Right lung (tissue), 5 donors: Measurements from ENCODE around the gene RSRC1. TPM values are rescaled to one million over a fixed set of nuclear protein-coding genes. Genes with fewer than 3 reads are reported as not detected.

Experiments used
- DNase-seq, 2 donors: peaks; one replicate each; pipeline ENCODE4 v3.0.0-alpha.2; 2013
- polyA plus RNA-seq, 5 donors: library from polyadenylated mRNA; unstranded; fragments of 120-200 nt; gene quantifications; one replicate each; pipeline versions ENCODE4 v1.2.1 to v1.2.3, GENCODE V29; 2013; ENCODE audit warnings: inconsistent platforms in 1 of 5, low replicate concordance in 1 of 5; ENCODE audit not compliant: insufficient read length in 5 of 5, insufficient read depth in 1 of 5

Gene RSRC1
- polyA plus RNA-seq, 5 donors = 21.7 to 31.7 (median 28.6) TPM

DNA sequence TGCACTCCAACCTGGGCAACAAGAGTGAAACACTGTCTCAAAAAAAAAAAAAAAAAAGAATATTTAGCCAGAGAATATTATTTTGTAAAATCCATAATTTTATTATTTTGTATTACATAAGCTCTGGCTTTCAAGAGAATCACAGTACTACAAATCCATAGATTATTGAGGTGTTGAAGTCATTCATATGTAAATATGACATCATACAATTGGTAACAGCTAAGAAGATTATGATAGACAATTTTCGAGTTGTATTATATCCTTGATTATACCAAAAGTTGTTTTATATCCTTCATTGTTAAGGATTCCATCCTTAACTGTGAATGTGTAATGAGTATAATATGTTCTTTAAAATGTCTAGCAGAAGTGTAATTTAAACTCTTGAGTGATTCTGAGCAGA, 464.8 kb downstream of the RSRC1 start:
- DNase-seq = no peak

DNA sequence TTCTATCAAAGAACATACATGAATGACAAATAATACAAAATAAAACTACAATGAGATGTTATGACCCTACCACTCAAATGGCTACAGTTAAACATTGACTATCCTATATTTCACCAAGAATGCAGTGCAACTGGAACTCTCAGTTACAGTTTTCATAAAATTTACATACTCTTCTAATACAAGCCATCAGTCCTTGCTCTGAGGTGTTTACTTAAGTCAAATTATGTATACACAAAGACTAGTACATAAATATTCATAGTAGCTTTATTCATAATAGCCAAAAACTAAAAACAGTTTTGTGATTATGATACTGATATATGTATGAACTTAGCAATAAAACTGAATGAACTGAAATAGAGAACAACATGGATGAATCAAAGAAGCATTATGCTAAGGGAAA, 480.3 kb downstream of the RSRC1 start:
- DNase-seq = no peak

Other genes starting within 250 kb of the RSRC1 start
- under 1 TPM in 2 of 5 donors, not detected in 3; 0.04 to 0.54 TPM for gene SHOX2, start 3.7 kb upstream of the RSRC1 start, polyA plus RNA-seq